Jurkat, Clone E6-1 (cell line): ENCODE measurements around the gene SFN.
A peak's percentile ranks its signal among the peaks of the same experiment; 100 is the strongest.

Experiments used
- DNase-seq: peaks from one replicate; pipeline ENCODE4 v3.0.0-alpha.2; 2011; ENCODE audit warnings: low read depth, low spot score
- H3K4me3 ChIP-seq: 2 replicates; pipeline ENCODE4 v1.5.1; 2011; ENCODE audit warnings: mild to moderate bottlenecking, low read length, control low read depth, moderate library complexity

SFN gene

DNA sequence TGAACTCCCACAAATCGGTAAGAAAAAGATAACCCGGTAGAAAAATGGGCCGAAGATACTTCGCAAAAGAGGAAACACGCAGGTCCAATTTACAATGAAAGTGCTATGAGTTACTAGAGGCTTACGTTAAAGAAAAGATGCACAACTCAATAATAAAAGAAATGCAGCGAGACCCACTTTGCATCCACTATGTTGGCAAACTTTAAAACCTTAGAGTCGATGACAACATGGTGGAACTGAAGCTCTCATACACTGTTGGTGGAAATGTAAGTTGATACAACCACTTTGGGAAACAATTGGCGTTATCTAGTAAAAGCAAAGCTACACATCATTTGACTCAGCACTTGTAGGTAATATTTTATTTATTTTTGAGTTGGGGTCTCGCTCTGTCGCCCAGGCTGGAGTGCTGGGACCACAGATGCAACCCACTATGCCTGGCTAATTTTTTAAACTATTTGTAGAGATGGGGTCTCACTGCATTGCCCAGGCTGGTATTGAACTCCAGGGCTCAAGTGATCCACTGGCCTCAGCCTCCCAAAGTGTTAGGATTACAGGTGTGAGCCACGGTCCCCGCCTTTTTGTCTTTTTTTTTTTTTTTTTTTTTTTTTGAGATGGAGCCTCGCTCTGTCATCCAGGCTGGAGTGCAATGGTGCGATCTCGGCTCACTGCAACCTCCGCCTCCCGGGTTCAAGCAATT is 38.0 kb downstream of the SFN start:
- H3K4me3 ChIP-seq: peak overlapping the region; percentile 88
- no peak for DNase-seq

- no peak overlapping the region for H3K4me3 ChIP-seq
- DNase-seq: no peak
Measured at GRCh38 chr1:26907071-26907917, 44.3 kb downstream of the SFN start.

DNA sequence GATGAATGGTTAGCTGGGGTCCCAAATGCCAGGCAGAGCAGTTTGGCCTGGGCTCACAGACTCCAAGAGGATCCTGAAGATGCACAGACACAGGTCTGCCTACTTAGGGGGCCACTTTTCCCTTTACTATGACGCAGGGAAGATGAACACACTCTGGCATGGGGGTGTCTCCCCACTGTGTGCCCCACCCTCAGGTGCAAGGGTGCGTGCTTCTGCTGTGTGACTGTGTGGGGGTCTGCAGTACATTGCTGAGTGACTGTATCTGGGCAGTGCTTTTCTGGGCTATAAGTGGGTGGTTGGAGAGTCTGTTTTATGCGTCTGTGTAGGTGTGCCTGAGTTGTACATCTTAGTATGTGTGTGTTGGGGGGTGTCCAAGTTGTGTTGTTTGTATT is 47.0 kb downstream of the SFN start:
- no peak for DNase-seq
- no peak overlapping the region for H3K4me3 ChIP-seq

GRCh38 chr1:26910343-26911160 is 47.6 kb downstream of the SFN start:
- no peak for DNase-seq
- no peak overlapping the region for H3K4me3 ChIP-seq

- no peak for DNase-seq
- no peak overlapping the region for H3K4me3 ChIP-seq
Measured at GRCh38 chr1:26911399-26912146, 48.6 kb downstream of the SFN start.

GRCh38 chr1:26912147-26912490 is 49.2 kb downstream of the SFN start:
- H3K4me3 ChIP-seq: no peak overlapping the region
- DNase-seq: no peak

- H3K4me3 ChIP-seq: no peak overlapping the region
- DNase-seq: no peak
Measured at GRCh38 chr1:26913389-26913753, 50.4 kb downstream of the SFN start.
